OCI-LY7 (cell line): Measurements from ENCODE around the gene CEP170B.

Experiments used
- EZH2phosphoT487 ChIP-seq: fragments of 200-600 bp; sonication (generic); IDR thresholded peaks from 2 replicates; pipeline ENCODE4 v1.6.1; 2018; ENCODE audit warnings: low read depth, borderline replicate concordance, mild to moderate bottlenecking, mixed run types, antibody characterized with exemption, low read length, moderate library complexity, mixed read lengths
- TF ChIP-seq, protein P1 (sequence below): fragments of 200-600 bp; sonication (generic); conservative IDR thresholded peaks from 2 replicates; pipeline ENCODE4 v1.5.1; 2014; ENCODE audit warnings: mild to moderate bottlenecking, antibody characterized with exemption, low read length, moderate library complexity, mixed read lengths

DNA sequence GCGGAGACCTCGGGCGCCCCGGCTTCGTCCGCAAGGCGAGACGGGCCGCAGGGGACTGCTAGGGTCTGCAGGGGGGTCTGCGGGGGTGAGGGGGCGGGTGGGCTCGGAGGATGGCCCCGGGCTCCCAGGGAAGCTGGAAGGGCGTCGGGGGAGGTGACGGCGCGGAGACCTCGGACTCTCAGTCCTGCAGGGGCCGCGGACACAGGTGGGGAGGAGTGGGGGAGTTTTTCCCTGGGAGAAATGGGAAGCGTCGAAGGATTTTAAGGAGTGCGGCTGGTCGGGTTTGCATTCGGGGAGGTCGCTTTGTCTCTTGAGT, 38.2 kb upstream of the CEP170B start:
- TF ChIP-seq, protein P1, sequence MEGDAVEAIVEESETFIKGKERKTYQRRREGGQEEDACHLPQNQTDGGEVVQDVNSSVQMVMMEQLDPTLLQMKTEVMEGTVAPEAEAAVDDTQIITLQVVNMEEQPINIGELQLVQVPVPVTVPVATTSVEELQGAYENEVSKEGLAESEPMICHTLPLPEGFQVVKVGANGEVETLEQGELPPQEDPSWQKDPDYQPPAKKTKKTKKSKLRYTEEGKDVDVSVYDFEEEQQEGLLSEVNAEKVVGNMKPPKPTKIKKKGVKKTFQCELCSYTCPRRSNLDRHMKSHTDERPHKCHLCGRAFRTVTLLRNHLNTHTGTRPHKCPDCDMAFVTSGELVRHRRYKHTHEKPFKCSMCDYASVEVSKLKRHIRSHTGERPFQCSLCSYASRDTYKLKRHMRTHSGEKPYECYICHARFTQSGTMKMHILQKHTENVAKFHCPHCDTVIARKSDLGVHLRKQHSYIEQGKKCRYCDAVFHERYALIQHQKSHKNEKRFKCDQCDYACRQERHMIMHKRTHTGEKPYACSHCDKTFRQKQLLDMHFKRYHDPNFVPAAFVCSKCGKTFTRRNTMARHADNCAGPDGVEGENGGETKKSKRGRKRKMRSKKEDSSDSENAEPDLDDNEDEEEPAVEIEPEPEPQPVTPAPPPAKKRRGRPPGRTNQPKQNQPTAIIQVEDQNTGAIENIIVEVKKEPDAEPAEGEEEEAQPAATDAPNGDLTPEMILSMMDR = no peak
- no peak for TF ChIP-seq EZH2phosphoT487
